ENCODE results near the gene RNF144A.

RNF144A gene

DNA sequence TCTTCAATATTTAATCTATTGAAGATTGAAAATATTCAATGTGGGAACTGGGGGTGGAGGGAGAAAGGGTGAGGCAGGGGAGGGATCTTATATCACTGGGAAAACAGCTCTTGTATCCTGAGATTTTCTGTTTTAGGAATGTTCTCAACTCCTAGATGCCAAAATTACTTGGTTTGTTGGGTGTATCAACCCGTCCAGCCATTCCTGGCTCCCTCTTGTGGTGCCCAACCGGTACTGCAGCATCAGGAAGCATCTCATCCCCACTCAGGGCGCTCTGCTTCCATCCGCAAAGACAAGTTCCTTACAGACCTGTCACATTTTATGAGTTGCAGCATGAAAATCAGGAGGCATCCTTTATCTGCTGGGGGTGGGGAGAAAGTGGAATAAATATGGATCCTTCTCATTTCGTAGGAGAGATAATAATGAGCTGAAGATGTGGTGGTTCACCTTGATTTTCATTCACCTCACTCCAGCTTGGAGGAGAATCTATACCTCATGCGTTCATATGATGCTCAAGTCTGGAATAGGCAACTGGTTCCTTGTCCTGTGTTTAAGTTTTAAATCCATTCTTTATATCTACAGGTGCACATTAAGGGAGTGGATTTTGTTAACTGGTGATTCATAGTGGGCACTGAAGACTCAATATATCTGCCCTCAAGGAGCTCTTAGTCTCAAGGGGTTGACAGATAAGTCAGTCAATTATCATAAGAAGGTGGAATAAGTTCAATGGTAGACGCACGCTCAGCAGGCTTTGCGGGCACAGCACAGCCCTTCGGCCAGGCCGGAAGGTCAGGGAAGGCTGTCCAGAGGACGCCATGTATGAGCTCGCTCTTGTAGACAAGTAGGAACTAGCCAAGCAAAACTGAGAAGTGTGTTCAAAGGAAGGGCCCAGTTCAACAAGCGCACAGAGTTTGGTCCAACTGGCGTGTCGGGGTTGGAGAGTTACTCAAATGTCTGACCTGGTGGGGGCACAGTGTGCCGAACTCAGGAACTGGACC, 127.3 kb downstream of the RNF144A start:
- peak; percentile 33 to 46 (median 45) for DNase-seq (ENCODE audit: low read depth in 3 of 3)

DNA sequence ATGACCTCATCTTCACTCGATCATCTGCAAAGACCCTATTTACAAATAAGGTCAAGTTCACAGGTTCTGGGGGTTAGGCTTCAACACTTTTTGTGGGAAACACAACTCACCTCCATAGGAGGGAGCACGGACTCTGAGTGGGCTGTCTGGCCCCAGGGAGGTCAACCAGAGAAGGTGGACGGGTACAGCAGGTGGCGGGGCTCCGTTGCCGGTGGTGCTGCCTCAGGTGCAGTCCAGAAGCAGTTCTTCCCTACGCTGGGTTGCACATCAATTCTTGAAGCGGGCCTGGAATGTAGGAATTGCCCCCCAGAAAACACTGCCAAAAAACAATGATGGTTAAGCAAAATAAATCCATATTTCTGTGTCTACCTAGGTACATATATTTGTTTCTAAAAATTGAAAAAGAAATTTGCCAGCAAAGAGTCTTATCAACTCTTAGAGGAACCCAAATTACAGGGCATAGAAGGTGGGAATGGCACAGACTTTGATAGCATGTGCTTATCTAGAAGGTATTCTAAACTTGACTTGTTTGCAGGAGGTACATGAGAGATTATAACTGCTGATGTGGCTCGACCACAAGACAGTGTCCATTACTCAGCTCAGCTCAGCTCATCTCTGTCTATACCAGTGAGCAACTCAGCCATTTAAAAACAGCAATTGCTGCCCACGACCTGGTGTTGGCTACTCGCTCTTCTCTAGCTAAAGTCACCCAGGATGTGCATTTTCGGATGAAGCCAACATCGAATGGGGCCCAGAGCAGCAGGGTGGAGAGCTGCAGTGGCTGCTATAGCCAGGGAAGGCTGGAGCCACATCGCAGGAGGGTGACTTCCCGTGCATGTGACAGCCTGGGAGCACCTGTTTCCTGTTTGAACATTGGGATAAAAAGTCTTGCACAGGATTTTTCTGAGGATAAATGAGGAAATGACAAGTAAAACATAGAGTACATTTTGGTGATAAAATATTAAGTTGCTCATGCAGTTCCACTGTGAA, 128.7 kb downstream of the RNF144A start:
- no peak for DNase-seq (ENCODE audit: low read depth in 3 of 3)

DNA sequence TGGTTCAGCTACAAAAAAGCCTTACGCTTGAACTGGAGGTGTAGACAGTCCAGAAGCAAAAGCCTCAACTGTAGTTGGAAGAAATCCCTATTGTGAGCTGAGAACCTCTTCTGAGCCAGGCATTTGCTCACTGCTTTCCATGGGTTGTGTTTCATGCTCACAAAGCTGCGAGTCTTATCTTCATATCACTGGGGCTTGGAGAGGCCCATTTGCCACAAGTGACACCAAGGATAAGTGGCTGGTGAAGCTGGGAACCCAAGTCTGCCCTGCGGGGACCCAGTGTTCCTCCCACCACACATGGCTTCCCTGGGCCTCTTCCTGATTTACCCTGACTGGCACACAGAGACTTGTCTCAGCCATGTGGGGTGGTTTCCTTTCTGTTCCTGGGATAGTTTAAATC, 130.4 kb downstream of the RNF144A start:
- no peak for DNase-seq (ENCODE audit: low read depth in 3 of 3)

DNA sequence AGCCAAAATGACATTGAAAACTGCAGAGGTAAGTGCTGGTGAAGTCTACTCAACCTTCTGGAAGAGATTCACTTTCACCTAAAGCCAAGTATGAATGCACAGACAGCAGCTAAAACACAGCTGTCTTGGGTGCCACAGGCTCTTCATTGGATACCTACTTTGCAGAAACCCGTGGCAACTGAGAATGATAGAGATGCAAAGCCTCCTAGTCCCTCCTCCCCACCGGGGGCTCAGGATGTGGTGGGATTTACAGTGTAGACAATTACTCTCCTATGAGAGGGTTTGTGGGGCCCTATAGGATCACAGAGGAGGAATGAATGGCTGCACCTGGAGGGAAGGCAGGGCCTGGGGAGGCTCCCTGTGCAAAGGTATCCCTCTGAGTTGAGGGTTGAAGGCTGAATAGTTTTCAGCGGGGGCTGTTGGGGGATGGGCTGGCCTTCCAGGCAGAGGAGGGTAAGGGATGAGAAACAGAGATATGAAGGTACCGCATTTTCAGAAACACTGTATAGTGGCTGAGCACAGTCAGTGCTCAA, 131.6 kb downstream of the RNF144A start:
- DNase-seq (ENCODE audit: low read depth in 3 of 3) = no peak

DNA sequence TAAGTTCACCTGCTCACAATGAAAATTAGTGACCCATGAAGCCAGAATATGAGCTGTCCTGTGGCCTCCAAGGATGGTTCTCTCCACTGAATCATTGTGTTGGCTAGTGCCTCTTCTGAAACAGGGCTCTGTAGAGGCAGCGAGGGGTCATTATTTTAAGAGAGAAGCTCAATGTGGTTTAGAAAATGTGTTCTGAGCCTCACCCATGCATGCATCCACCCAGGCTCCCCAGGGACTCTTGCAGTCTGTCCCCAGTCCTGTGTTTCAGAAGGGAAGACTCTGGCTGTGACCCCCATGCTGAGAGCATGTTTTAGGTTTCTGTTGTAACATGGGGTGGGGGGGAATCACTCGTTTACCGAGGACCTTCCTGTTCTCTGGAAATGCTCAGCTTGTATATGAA, 135.2 kb downstream of the RNF144A start:
- DNase-seq (ENCODE audit: low read depth in 3 of 3) = no peak

DNA sequence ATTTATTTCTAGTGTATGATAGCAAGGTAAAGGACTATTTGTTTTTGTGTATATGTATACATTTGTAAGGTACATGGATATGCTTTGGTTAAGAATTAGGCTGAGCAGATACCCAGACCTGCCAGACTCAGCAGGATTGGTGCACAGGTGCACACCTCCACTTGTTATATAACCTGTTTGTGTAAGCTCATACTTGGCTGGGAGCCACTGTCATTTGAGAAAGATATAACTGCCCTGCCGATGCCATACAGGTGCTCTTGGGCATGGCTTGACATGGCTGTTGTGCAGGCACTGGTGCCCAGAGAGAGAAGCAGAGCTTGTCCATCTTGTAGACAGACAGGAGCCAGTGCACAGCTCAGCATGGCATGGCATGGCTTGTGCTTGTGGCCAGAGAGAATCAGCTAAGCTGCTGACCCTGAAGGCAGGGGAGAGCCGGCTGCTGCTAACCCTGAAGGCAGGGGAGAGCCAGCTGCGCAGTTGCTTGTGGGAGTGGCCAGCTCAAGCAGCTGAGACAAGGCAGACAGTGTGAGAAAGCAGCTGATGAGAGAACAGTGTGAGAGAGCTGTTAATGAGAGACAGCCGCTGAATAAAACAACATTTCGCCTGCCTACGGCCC, 136.5 kb downstream of the RNF144A start:
- no peak for DNase-seq (ENCODE audit: low read depth in 3 of 3)

DNA sequence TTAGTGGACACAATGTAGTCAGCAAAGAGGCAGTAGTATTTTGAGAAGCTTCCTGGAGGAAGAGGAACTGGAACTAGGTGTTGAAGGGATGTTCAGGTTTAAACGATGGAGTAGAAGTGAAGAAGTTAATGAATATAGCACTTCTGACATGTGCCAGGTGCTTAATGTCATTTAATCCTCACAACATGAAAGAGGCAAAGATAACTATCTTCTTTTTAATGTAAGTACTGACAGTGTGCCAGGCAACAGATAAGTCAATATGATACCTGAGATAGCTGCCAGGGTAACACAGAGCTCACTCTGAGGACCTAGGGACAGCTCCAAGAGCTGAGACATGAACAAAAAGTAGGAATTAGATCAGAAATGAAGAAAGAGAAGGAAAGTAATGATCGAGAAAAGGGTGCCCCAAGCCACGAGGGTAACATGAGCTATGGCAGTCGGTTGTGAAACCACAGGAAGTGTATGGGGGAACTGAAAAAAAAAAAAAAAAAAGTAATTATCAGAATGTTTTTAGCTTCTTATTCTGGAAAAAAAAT, 140.7 kb downstream of the RNF144A start:
- no peak for DNase-seq (ENCODE audit: low read depth in 3 of 3)

DNA sequence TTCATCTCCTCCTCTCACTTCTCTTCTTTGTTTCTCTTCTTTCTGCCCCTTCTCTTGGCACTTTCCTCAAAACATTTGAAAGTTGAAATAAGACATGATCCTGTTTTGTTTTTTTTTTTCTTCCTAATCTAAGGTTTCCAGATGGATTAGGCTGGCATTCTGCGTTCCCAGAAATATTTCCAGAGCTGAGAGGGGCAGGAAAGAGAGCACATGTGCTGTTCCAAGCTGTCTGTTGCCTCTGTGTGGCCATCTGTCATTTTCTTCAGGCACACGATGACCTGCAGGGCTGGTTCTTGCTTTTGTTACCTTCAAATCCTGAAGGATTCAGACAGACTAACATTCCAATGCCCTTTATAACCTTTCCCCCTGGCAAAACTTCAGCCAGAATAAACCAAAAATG, 142.9 kb downstream of the RNF144A start:
- DNase-seq (ENCODE audit: low read depth in 3 of 3) = no peak

DNA sequence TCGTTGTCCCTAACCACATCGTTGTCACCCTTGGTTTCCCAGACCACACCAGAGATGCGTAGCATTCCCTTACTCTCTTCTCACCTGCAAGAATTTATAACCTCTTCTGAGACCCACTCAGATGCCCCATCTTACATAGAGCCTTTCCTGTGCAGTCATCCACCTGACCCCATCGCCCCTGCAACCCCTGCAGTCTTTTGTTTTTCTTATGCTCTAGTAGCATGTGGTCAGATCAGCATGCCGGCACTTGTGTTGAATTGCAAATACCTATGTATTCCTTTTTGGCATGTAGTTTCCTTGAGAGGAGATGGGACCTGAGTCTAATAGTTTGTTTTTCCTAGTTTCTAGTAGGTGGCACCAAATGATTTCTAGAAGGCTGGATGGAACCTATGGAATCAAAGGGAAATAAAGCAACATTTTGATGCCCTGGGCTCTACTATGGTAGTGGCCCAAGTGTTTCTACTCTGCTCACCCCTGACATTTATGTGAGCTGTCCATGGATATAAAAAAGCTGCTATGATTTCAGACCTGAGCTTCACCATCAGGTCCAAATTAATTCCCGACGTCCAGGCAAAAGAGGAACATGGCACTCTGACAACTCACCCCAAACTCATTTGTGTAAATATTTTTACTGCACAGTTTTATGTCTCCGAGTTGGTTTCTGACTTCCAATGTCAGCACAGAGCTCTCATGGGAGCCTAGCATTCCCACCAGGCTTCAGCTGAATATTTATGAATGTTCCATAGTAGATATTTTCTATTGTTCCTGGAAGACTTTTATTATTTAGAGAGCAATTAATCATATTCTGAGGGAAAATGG, 143.6 kb downstream of the RNF144A start:
- no peak for DNase-seq (ENCODE audit: low read depth in 3 of 3)

DNA sequence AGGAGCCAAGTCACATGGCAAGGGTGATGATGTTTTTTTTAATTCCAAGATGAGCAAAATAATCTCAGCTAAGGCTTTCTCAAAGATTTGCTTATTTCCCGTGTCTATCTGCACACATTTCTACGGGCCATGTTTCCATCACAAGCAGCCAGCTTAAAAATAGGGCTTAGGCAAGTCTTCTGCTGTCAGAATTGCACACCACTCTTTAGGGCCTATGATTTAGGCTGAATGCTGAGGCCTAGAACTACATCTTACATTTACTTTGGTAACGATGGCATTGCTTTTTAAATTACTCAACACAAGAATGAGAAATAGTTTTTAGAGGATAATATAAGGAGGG, 144.2 kb downstream of the RNF144A start:
- no peak for DNase-seq (ENCODE audit: low read depth in 3 of 3)

DNA sequence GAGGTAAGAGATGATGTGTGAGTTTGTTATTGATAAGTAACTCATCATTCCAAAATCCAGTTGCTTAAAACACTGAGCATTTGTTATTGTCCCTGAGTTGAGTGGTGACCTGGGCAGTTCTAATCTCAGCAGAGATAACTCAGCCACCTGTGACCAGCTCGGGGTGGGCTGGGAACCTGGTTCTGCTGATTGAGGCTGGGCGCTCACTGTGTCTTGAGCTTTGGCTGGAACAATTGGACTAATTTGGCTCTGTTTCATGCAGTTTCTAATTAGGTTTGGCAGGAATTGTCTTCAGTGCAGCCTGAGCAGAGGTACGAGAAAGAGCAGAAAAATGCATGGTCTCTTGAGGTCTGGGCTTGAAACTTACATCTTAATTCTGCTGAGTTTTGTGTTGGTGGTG, 144.7 kb downstream of the RNF144A start:
- DNase-seq (ENCODE audit: low read depth in 3 of 3) = no peak

DNA sequence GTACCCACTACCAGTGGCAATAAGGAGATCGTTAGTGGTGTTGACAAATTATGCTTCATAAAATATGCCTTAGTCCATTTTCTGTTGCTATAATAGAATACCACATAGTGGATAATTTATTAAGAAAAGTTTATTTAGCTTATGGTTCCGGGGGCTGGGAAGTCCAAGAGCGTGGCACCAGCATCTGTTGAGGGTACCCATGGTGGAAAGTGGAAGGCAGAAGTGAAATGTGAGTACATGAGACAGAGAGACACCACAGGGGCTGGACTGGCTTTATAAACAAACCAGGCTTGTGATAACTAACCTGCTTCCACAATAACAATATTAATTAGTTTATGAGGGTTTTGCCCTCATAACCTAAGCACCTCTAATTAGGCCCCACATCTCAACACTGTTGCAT, 146.6 kb downstream of the RNF144A start:
- DNase-seq (ENCODE audit: low read depth in 3 of 3) = no peak

DNA sequence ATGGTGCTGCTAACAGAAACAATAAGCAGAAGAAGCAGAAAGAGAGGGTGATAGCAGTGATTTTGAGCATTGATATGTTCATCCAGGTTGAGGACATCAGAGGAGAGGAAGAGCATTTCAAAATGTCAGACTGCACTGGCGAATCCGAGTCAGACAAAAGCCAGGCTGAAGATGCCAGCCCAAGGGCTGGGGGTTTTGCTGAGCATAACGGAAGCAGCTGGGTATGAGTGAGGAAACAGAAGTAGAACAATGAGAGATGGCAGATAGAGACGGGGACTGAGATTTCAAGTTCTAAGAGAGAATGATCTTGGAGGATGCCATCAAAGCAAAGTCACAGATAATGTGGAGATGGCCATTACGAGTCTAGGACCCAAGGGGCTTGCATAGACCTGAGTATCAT, 151.2 kb downstream of the RNF144A start:
- no peak for DNase-seq (ENCODE audit: low read depth in 3 of 3)

DNA sequence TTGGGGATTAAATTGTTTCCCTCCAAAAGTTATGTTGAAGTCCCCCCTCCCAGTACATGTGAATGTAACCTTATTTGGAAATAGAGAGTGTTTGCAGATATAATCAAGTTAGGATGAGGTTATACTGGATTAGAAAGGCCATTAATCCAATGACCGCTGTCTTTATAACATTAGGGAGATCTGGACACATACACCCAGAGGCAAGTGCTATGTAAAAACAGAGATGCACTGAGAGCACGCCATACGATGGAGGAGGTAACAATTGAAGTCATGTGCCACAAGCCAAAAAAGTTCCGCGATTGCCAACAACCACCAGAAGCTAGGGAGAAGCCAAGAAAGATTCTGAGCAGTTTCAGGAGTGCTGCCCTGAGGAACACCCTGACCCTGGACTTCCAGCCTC, 153.3 kb downstream of the RNF144A start:
- no peak for DNase-seq (ENCODE audit: low read depth in 3 of 3)

DNA sequence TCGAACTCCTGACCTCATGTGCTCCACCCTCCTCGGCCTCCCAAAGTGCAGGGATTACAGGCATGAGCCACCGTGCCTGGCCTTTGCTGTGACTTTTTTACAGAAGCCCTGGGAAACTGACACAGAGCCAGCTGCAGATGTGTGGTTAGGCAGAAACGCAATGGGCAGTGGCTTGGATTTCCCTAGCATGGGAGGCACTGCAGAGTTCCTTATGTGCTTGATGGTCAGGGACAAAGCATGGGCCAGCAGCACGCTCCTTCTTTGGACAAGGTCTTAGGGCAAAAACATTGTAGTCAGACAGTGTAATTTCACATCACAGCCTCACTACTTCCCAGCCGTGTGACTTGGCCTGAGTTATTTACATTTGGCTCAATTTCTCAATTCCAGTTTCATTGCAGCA, 153.9 kb downstream of the RNF144A start:
- DNase-seq (ENCODE audit: low read depth in 3 of 3) = no peak

DNA sequence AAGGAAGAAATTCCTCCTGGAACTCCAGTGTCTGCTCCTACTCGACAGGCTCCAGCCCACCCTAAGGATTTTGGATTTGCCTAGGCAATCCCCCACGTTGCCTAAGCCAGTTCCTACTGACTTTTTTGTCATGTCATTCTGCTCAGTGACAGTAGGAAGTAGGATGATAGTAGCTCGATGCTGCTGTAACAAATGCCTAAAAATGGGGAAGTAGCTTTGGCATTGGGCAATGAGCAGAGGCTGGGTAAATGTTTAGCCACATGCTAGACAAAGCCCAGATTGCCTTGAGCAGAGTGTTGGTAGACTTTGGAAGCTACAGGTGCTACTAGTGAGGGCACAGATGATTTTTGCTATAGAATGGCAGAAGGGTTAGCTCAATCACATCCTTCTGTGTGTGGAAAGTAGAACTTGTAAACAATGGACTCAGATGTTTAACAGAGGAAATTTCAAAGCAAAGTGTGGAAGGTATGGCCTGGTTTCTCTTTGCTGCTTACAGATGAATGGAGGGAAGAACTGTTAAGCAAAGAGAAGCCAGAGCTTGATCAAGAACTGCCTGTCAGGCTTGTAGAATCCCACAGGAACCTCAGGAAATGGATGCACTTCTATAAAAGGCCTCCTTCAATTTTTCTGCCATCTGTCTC, 154.8 kb downstream of the RNF144A start:
- DNase-seq (ENCODE audit: low read depth in 3 of 3) = no peak

DNA sequence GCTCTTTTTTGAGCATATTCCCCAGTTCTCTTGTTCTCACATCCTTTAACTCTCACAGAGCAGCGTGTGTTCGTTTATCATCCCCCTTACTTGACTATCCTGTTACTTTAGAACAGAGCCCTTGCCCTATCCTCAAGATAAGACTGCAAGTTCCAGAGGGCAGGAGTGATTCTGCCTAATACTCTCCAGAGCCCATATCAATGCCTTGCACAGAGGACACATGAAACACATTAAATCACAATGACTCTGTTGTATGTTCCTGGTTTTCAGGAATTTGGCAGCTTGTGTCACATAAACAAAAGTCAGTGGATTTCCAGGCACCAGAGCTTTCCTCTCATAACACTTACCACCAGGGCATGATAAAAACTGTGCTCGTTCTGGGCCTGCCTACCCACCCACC, 156.7 kb downstream of the RNF144A start:
- no peak for DNase-seq (ENCODE audit: low read depth in 3 of 3)

DNA sequence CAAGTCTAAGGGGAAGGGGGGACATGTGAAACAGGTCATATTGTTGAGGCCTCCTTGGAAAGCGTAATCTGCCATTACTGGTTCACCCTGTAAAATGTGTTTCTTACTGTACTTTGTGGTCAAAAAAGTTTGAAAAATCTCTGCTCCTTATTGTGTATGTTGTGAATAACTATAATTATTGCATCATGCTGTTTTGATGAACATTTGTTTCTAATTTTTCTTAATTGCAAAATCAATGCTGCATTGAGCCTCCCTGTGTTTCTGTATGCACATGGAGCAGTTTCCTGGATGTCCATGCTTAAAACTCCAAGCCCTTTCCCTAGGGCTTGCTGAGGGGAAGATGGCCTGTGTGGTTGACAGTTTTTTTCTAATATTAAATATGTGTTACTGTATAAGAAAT, 158.6 kb downstream of the RNF144A start:
- no peak for DNase-seq (ENCODE audit: low read depth in 3 of 3)

DNA sequence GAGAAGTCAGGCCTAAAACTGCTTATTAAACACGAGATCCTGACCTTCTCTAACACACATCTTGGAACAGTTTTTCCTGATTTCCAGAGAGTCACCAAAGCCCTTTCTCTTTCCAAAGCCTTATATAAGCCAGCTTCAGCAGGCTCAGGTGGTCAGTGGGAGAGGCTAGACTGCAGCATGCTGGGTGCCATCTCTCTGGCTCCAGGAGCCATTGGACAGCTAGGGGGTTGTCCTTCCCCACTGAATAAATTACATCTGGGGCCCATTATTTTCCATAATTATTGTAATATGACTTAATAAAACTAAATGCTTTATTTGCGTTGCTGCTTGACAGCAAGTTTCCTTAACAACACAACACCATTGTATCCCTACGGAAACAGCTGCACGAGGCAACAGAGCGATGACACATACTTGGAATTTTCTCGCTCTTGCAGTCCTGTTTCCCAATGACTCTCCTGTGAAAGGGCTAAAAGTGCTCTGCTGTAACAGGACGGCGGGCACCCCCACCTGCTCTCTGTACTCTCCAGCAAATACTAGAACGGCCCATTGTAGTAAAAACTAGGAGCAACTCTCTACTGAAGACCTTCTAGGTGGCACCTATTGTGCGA, 160.6 kb downstream of the RNF144A start:
- DNase-seq (ENCODE audit: low read depth in 3 of 3) = no peak
